HG03354 (cell line): Measurements from ENCODE around the gene CACNA2D1.

Experiments
- ATAC-seq: cut with Tn5 transposase; IDR thresholded peaks from one replicate; pipeline ENCODE4 v1.9.1; 2021; ENCODE audit warnings: mild to moderate bottlenecking; ENCODE audit not compliant: unreplicated experiment, poor library complexity, severe bottlenecking

Gene CACNA2D1

DNA sequence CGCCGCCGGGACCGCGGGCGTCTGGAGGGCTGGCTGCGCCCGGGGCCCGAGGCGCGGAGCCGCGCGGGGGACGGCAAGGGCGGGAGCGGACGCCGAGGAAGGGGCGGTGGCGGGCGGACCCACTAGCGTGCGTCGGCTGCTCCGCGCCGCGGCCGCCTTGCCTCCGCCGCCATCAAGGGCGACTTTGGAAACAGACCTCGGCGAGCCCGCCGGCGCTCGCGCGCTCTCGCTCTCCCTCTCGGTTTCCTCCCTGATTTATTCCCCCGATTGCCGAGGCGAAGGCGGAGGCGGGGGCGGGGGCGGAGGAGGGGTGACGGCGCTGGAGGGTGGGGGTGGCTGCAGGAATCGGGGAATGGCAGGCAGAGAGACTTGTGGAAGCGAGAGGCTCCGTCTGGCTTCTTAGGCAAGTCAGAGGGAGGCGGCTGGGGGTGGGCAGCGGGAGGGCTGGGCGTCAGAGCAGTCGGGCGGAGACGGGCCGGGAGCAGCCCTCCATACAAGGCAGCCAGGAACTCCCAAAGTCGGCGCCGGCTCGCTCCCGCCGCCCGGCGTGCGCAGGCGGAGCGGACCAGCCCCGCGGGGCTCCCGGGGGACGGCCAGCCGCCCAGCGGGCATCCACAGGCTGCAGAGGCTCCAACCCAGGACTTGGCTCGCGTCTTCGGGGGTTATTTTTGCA lies at the start of gene CACNA2D1:
CACNA2D1 (minus strand) TSS at position 231 of the 673 bp plus-strand sequence.
- peak; percentile 52 for ATAC-seq

DNA sequence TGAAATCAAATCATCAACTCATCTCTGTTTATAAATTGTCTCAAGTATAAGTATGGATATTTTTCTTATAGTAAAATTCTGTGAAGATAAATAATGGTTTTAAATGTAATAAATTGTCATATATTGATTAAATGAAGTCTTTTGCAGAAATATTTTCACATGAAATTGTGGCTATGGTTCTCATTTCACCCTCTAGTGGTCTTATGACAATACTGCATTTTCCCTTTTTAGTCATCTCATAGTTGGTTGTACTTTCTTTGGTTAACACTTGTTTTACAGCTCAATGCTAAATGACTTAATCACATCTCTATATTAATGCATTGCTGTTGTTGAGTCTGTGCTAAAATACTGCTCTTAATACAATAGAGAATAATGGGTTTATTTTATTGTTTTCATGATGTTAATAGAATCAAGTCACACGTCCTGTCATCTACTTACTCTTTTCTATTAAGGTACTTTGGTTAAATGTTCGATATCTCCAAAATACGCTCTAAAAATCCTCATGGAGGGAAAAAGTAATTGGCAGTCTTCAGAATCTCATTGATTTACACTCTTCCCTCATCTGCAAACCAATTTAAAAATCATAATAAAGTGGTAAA lies 38.0 kb upstream of the CACNA2D1 start:
- peak; percentile 86 for ATAC-seq

- ATAC-seq: no peak
Observed at GRCh38 chr7:82477733-82478515, 34.3 kb upstream of the CACNA2D1 start.

DNA sequence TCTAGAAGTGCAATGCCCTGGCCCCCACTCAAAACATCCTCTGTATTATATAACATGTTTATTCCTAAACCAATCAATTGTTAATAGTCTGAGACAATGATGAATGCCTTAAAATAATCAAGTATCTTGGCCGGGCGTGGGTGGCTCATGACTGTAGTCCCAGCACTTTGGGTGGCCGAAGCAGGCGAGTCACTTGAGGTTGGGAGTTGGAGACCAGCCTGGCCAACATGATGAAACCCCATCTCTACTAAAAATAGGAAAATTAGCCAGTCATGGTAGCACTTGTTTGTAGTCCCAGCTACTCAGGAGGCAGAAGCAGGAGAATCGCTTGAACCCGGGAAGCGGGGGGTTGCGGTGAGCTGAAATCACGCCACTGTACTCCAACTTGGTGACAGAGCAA lies 29.4 kb upstream of the CACNA2D1 start:
- no peak for ATAC-seq

- ATAC-seq: no peak
Observed at GRCh38 chr7:82471351-82472020, 27.9 kb upstream of the CACNA2D1 start.

- no peak for ATAC-seq
Observed at GRCh38 chr7:82469207-82469606, 25.6 kb upstream of the CACNA2D1 start.

DNA sequence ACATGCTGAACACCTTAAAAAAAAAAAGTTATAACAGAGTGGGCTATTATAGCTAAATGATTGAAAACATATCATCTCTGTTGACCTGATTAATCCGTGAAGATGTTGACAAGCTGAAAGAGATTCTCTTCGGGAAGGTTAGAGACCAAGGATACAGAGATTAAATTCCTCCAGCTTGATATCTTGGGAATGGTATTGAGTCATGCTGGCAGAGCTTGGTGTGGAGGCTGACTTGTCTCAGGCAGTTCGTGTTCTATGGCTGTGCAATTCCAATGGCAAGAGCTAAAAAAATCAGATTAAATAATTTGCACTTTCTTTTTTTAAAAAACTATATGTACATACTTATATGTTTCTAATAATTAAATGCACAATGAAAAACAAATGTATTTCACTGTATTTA lies 24.9 kb upstream of the CACNA2D1 start:
- ATAC-seq: no peak

DNA sequence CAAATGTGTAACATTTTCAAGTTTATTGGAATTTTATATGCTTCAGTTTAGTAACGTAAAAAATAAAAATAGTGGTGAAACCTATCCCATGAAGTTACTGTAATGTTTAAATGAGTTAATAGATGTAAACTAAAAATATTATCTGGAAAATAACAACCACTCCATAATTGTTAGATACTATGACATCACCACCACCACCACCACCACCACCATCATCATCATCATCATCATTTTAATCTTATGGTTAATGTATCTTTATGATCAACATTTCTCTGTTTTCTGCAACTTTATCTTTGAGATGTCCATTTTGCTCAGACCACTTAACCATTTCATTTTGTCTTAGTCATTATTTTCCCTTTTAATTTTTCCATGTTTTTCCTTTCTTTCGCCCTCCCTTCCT lies 23.4 kb upstream of the CACNA2D1 start:
- ATAC-seq: no peak

DNA sequence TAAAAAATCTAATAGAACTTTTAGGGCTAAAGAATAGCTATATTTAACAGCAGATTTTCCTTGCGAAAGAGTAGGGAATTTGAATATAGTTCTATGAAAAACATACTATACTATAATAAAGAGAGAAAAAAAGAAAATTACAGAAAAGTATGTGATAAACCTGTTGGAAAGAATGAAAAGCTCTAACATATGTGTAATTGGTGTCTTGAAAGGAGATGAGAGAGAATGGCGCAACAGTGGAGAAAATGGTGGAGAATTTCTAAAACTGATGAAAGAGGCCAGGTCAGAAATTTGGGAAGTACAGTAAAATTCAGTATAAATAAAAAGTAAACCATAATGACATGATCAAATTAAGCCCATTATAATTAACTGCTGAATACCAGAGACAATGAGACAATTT lies 20.8 kb upstream of the CACNA2D1 start:
- no peak for ATAC-seq

DNA sequence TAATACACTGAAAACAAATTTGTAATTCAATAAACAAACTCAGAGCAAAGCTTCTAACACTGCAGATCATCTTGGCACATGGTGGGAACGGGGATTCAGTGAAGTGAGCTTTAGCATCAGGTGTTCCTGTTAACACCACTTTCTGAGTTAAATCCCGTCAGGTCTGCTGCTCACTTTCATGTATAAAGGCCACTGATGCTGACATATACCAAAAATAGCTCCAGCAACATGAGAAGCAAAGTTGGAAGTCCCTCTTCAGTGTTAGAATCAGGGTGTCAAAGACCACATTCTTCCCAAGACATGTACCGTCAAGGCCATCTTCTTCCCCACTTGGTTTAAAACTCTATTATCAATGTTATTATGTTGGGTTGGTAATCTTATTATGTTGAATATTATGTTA lies 11.7 kb upstream of the CACNA2D1 start:
- no peak for ATAC-seq

DNA sequence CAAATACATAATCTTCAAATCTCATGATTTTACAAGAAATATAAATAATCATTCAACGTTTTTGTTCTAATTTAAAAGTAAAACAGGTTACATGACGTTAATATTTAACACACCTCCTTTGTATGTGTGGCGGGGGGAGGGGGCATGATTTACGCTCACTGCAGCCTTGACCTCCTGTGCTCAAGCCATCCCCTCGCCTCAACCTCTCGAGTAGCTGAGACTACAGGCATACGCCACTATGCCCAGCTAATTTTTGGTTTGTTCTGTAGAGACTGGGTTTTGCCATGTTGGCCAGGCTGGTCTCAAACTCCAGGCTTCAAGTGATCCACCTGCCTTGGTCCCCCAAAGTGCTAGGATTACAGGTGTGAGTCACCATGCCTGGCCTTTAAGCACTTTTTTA lies 7.2 kb upstream of the CACNA2D1 start:
- no peak for ATAC-seq

GRCh38 chr7:82449910-82450309 lies 6.3 kb upstream of the CACNA2D1 start:
- no peak for ATAC-seq

DNA sequence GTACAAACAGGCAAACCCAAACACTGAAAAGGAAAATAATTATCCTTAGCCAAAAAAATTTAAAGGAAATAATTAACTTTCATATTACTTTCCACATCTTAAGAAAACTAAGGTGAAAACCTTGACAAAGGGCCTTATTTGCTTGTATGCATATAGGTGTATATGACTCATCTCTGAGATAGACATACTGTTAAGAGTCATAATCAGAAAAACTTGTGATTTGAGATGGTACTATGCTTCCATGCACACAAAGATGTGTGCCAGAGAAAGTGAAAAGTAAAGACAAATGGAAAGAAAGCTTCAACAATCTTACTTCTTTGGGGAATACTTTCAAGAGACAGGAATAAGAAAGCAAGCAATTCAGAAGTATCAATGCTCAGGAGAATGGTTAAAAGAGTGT lies 3.3 kb upstream of the CACNA2D1 start:
- ATAC-seq: no peak

GRCh38 chr7:82445271-82445670 lies 1.7 kb upstream of the CACNA2D1 start:
- ATAC-seq: no peak

DNA sequence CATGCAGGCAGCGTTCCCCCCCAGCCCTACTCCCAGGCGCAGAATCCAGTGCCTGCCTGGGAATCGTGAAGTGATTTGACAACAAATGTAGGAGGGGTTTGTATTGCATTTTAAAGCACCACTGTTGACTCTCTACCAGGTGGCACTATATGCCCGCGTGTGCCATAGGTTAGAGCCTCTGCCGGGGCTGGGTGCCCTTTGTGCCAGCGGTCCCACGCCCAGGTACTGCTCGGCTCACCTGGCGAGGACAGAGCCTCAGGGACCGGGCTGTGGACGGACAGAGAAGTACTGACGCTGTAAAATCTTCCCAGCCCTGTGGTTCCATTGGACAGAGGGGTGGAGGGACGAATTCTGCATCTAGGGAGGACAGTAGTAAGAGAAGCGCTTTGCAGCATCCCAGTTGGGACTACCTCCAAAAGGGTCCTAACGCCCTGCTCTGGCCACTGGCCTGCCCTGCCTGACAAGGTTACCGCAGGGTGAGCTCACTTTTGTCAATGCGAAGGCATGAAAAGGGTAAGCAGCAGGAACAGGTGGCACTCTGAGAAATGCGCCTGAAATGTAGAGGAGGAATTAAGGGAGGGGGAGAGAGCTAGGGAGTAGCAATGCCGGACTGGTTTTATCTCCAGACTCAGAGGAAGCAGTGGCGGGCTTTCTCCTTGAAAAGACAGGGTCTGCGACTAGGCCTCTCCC lies 788 bp upstream of the CACNA2D1 start:
- peak; percentile 30 for ATAC-seq

- peak; percentile 34 for ATAC-seq
Observed at GRCh38 chr7:82443036-82443546, 486 bp downstream of the CACNA2D1 start.

DNA sequence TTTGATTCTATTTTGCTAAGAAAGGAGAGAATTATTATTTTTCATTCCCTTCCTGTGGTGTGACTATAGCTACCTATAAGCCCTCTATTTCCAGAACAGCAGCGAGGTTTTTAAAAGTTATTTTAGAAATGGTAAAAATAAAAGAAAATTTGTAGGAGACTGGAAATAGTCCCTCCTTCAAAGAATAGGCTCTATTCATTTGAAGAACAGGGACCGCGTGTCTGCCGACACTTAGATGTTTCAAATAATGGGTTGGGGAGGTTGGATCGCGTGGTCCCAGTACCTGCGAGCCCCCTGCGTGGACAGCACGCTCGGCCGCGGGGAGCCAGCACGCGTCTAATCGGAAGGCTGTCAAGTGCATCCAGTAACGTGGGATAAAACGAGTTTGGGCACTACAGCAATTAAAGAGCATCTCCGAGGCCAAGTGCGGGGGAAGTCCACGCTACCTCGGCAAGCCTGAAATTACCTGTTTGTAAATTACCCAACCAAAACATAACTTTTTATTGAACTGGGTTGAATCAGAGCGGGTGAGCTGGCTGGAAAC lies 1.0 kb downstream of the CACNA2D1 start:
- ATAC-seq: peak; percentile 15

- no peak for ATAC-seq
Observed at GRCh38 chr7:82441669-82442478, 1.7 kb downstream of the CACNA2D1 start.

DNA sequence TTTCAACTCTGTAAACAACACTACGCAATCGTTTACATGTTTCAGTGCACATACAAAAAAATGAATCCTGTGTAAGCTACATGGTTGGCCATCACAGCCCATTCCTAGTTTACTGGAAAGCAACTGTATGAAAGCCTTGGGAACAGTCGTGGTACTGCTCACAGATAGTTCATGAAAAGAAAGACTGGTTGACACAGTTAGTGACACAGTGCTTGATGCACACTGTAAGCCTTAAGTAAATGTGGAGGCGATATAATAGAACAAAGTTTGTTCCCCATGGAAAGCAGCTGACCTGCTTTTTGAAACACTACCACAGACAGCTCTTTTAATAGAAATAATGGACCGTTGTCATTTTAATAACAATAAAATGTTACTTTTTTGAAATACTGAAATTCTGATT lies 5.1 kb downstream of the CACNA2D1 start:
- no peak for ATAC-seq
